Ishikawa (cell line): ENCODE results near the gene VSNL1.

ENCODE experiments used
- CEBPB ChIP-seq: IDR thresholded peaks from 2 replicates; pipeline ENCODE4 v1.6.1; 2012
- CREB1 ChIP-seq: IDR thresholded peaks from 2 replicates; pipeline ENCODE4 v1.6.1; 2012; ENCODE audit warnings: low read depth
- EGR1 ChIP-seq: IDR thresholded peaks from 2 replicates; pipeline ENCODE4 v1.6.1; 2012
- EP300 ChIP-seq: IDR thresholded peaks from 2 replicates; pipeline ENCODE4 v1.6.1; 2012; ENCODE audit warnings: borderline replicate concordance
- FOXM1 ChIP-seq: IDR thresholded peaks from 2 replicates; pipeline ENCODE4 v1.6.1; 2012; ENCODE audit warnings: low read depth, borderline replicate concordance
- MAX ChIP-seq: IDR thresholded peaks from 2 replicates; pipeline ENCODE4 v1.6.1; 2012
- NFIC ChIP-seq: IDR thresholded peaks from 2 replicates; pipeline ENCODE4 v1.6.1; 2012
- RAD21 ChIP-seq: IDR thresholded peaks from 2 replicates; pipeline ENCODE4 v1.6.1; 2012; ENCODE audit warnings: low read depth
- TAF1 ChIP-seq: IDR thresholded peaks from 2 replicates; pipeline ENCODE4 v1.6.1; 2012; ENCODE audit warnings: low read depth, mild to moderate bottlenecking
- TCF12 ChIP-seq: IDR thresholded peaks from 2 replicates; pipeline ENCODE4 v1.6.1; 2012; ENCODE audit warnings: low read depth
- TEAD4 ChIP-seq: IDR thresholded peaks from 2 replicates; pipeline ENCODE4 v1.6.1; 2012
- USF1 ChIP-seq: IDR thresholded peaks from 2 replicates; pipeline ENCODE4 v1.6.1; 2012
- YY1 ChIP-seq: IDR thresholded peaks from 2 replicates; pipeline ENCODE4 v1.6.1; 2012; ENCODE audit warnings: low read depth
- ZBTB7A ChIP-seq: IDR thresholded peaks from 2 replicates; pipeline ENCODE4 v1.6.1; 2012; ENCODE audit warnings: low read depth
- TF ChIP-seq, protein P1 (sequence below): IDR thresholded peaks from 2 replicates; pipeline ENCODE4 v1.6.1; 2012; ENCODE audit warnings: low read depth, mild to moderate bottlenecking

The VSNL1 gene

DNA sequence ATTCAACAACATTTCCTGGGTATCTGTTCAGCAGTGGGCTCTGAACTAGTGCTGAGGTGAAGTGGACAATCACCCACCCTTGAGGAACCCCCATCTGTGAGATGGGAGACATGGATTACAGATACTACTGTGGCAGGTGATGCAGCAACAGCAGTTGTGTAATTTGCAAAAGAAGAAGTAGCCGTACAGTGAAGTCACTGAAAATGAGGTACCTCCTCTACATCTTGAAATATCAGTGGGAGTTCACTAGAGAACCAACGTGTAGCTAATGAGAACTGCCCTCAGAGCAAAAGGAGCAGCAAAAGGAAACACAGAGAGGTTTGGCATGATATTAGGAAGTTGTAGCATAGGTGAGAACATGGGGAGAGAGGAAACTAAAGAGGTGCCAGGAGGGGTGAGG lies 41.3 kb downstream of the VSNL1 start:
- TF ChIP-seq MAX = no peak
- no peak for TF ChIP-seq NFIC
- TF ChIP-seq CEBPB = no peak
- no peak for TF ChIP-seq ZBTB7A
- TF ChIP-seq CREB1 = no peak
- no peak for TF ChIP-seq EP300
- no peak for TF ChIP-seq EGR1
- TF ChIP-seq FOXM1 = no peak

DNA sequence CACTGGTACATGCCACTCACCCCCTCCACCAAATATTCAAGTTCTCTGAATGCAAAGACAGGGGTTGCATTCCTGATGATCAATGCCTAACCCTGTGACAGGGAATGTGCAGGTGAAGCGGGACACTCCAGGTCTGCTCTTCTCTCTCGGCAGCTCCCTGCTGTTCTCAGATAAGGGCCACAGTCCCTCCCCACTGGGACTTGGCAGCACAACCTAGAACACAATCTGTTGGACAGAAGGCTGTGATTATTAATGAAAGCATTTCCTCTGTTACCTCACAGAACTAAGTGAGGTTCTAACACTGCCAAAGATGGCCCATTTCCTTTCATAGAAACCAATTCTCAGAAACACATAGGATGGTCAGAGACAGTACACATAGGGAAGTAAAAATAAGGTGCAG lies 42.7 kb downstream of the VSNL1 start:
- no peak for TF ChIP-seq TAF1
- TF ChIP-seq, protein P1, sequence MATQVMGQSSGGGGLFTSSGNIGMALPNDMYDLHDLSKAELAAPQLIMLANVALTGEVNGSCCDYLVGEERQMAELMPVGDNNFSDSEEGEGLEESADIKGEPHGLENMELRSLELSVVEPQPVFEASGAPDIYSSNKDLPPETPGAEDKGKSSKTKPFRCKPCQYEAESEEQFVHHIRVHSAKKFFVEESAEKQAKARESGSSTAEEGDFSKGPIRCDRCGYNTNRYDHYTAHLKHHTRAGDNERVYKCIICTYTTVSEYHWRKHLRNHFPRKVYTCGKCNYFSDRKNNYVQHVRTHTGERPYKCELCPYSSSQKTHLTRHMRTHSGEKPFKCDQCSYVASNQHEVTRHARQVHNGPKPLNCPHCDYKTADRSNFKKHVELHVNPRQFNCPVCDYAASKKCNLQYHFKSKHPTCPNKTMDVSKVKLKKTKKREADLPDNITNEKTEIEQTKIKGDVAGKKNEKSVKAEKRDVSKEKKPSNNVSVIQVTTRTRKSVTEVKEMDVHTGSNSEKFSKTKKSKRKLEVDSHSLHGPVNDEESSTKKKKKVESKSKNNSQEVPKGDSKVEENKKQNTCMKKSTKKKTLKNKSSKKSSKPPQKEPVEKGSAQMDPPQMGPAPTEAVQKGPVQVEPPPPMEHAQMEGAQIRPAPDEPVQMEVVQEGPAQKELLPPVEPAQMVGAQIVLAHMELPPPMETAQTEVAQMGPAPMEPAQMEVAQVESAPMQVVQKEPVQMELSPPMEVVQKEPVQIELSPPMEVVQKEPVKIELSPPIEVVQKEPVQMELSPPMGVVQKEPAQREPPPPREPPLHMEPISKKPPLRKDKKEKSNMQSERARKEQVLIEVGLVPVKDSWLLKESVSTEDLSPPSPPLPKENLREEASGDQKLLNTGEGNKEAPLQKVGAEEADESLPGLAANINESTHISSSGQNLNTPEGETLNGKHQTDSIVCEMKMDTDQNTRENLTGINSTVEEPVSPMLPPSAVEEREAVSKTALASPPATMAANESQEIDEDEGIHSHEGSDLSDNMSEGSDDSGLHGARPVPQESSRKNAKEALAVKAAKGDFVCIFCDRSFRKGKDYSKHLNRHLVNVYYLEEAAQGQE = no peak
- no peak for TF ChIP-seq CREB1
- no peak for TF ChIP-seq EP300
- no peak for TF ChIP-seq RAD21
- no peak for TF ChIP-seq TCF12
- TF ChIP-seq ZBTB7A = no peak
- no peak for TF ChIP-seq USF1
- TF ChIP-seq NFIC = no peak
- TF ChIP-seq YY1 = no peak
- no peak for TF ChIP-seq TEAD4
- TF ChIP-seq CEBPB = no peak
- TF ChIP-seq FOXM1 = no peak
- no peak for TF ChIP-seq MAX
- TF ChIP-seq EGR1 = no peak

DNA sequence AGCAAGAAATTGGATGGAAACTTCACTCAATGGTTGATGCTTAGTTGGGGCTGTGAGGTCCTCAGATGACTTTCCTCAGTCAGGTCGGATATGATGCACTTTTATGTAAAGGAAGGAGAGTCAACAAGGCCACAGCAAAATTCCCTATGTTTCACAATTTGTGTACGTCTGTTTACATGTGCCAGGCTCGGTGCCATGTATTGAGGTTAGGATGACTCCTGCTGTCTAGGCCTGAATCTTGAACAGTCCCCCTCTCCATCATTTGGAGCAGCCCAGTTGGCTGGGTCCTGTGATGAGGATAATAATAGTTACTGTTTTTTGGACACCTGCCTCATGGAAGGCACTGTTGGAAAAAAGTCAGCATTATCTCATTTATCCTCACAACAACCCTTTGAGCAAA lies 43.1 kb downstream of the VSNL1 start:
- TF ChIP-seq TAF1 = no peak
- TF ChIP-seq USF1 = no peak
- no peak for TF ChIP-seq FOXM1
- TF ChIP-seq YY1 = no peak
- no peak for TF ChIP-seq EP300
- no peak for TF ChIP-seq RAD21
- no peak for TF ChIP-seq TCF12
- TF ChIP-seq, protein P1 = no peak
- no peak for TF ChIP-seq CEBPB
- TF ChIP-seq TEAD4 = no peak
- TF ChIP-seq NFIC = no peak
- TF ChIP-seq MAX = no peak
- TF ChIP-seq EGR1 = no peak
- TF ChIP-seq CREB1 = no peak
- no peak for TF ChIP-seq ZBTB7A

GRCh38 chr2:17584689-17585088 lies 44.2 kb downstream of the VSNL1 start:
- TF ChIP-seq YY1 (no peak), TCF12 (no peak), TAF1 (no peak), USF1 (no peak), ZBTB7A (no peak), MAX (no peak), NFIC (no peak), RAD21 (no peak), EP300 (no peak)
- TF ChIP-seq, protein P1 = no peak
